HT1080 (cell line): ENCODE results near the gene SIGLEC5. TPM values are rescaled to one million over a fixed set of nuclear protein-coding genes. Genes with fewer than 3 reads are reported as not detected.

Source experiments
- DNase-seq: peaks from one replicate; pipeline ENCODE4 v3.0.0-alpha.2; 2015; ENCODE audit warnings: low read depth
- total RNA-seq: library from RNA; depleted of rRNA; stranded (reverse); fragments of >200 nt; shearing (Covaris generic); gene quantifications from 2 replicates; pipeline ENCODE4 v1.2.3, GENCODE V29; 2014

The SIGLEC5 gene
- total RNA-seq, 1 experiment from 2014 or later: not detected

- no peak for DNase-seq
These were observed 1.9 kb downstream of the SIGLEC5 start for GRCh38 chr19:51628153-51628939.

DNA sequence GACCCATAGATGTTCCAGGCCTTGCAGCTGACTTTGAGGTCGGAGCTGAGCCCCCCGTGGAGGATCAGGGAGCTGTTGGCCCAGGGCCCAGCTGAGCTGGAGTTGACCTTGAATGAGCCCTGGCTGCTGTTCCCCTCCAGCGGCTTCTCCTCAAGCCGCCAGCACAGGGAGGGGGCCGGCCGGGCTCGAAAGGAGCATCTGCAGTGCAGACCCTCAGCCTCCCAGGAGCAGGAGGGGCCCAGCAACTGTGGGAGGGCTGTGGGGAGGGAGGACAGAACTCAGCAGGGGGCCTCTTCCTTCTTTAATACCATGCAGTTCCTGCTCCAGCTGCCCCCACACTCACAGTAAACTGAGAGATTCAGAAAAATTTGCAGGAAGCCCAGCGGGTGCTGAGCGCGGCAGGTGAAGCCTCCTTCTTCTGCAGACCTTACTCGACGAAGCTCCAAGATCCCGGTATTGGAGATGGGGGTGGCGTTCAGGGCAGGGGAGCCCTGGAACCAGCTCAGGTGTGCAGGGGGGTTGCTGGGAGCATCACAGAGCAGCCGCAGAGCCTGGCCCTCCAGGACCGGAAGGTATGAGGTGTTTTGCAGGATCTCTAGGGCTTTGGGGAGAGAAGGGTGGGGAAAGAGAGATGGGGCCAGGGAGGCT, 2.6 kb downstream of the SIGLEC5 start:
- no peak for DNase-seq

DNA sequence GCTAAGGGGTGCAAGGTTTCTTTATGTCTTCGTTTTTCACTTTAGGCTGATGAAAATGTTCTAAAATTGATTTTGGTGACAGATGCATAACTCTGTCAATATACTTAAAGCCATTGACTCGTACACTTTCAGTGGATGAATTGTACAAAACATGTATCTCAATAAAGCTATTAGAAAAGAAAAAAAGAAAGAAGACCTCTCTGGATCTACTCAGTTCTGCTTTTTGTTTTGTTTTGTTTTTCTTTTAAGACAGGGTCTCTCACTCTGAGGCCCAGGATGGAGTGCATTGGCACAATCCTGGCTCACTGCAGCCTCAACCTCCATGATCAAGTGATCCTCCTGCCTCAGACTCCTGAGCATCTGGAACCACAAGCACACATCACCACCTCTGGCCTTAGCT, 3.5 kb downstream of the SIGLEC5 start:
- DNase-seq: no peak

DNA sequence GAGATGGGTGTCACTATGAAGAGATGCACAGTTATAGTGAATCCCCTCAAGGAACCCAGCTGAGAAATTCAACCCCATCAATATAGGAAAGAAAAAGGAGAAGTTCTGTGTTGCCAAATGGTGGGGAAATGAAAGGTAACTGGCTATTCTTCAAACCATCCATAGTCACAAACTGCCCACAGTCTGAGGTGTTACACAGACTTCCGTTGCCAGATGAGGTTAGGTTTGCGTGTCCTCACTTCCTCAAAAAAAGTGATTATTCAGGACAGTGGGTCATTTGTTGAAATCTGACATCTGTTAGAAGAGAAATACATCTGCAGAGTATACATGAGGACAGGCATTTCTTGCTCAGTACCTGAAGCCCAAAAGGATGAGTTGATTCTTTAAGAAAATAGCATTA, 9.0 kb downstream of the SIGLEC5 start:
- DNase-seq: no peak

- no peak for DNase-seq
These were observed 14.2 kb downstream of the SIGLEC5 start for GRCh38 chr19:51615991-51616390.

DNA sequence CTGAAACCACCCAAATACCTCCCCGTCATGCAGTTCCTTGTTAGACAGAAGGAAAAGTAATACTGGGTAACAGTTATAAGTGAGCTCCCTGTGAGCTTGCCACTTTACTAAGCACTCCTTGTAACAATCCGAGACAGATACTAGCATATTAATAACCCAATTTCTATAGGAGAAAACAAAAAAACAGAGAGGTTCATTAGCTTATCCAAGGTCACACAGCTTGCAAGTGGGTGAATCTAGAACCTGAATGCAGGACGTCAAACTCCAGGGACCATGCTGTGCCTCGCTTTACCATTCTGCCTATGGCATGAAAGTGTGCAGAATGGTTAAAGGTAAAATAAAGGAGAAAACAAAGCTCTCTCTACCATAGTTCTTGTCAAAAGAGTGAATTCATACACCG, 15.4 kb downstream of the SIGLEC5 start:
- DNase-seq: no peak

DNA sequence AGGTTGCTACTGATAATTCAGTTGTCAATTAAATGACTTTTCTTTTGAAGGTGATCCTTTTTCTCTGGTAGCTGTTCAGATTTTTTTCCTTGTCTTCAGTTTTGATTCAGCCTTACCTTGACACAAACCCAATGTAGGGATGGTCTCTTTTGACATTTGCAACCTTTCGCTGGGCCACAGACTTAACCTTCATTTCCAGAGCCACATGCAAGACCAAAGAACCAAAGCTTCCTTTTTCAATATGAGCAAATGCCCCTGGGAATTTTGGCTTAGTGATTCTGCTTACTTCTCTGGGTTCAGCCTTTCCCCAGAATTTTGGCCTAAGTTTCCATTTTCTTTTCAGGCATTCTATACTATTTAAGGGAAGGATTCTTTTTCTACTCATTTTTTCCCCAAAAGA, 19.6 kb downstream of the SIGLEC5 start:
- DNase-seq: no peak

- peak; percentile 52 for DNase-seq
These were observed 22.2 kb downstream of the SIGLEC5 start for GRCh38 chr19:51607920-51608562.

- DNase-seq: no peak
These were observed 23.1 kb downstream of the SIGLEC5 start for GRCh38 chr19:51607077-51607476.

GRCh38 chr19:51602189-51602854, 27.9 kb downstream of the SIGLEC5 start:
- no peak for DNase-seq

DNA sequence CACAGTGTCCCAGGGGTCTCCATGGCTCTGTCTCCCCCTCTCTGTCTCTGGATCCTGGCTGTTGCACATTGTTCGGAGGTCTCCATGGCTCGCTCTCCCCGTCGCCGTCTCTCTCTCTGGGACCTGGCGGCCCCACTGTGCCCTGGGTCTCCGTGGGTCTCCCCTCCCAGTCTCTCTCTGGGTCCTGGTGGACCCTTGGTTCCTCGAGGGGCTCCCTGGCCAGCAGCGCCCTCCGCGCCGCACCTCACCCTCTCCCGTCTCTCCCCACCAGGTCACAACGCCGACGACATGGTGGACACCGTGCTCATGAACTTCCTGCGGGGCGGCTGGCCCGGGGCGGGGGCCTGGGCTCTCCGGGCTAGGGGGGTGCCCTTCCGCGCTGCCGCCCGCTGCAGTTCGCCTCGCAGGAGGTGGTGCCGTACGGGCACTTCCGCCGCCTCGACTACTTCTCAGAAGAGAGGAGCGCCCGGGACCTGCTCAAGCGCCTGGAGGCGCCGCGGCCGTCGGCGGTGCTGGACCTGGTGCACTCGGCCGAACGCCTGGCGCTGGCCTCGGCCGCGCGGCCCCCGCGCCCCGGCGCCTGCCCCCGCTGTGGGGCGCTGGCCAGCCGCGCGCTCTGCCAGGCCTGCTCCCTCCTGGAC, 29.1 kb downstream of the SIGLEC5 start:
- DNase-seq: no peak

GRCh38 chr19:51599084-51599483, 31.1 kb downstream of the SIGLEC5 start:
- DNase-seq: no peak

DNA sequence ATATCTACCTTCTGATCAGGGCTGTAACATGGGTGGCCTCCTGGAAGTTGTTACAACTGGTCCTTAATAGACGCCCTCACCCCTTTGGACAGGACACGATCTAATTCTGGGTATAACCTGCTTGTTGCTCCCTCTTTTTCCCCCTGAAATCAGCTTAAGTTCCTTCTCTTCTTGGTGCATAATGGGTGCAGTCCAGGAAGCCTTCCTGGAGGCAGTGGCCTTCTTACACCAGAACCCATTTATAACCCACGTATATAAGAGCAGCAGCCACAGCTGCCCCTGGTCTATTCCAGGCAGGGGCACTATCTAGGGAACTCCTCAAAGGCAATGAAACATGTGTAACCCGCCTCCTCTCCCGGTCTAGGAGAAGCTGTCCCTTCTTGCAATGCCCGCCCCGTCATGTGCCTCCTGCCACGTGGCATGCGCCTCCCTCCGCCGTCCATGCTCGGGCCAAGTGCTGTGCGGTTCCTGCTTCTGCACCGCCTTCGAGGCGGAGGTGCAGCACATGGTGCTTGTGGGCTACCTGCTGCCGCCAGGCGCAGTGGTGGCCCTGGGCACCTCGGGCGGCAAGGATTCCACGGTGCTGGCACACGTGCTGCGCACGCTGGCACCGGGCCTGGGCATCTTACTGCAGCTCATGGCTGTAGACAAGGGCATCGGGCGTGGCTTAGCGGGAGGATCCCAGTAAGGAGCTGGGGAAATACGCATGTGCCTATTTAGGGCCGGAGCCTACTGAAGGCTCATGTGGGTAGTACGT, 31.9 kb downstream of the SIGLEC5 start:
- DNase-seq: no peak

GRCh38 chr19:51595190-51596175, 34.7 kb downstream of the SIGLEC5 start:
- no peak for DNase-seq

GRCh38 chr19:51594774-51595109, 35.5 kb downstream of the SIGLEC5 start:
- DNase-seq: no peak

- DNase-seq: peak; percentile 94
These were observed 36.0 kb downstream of the SIGLEC5 start for GRCh38 chr19:51593969-51594773.

DNA sequence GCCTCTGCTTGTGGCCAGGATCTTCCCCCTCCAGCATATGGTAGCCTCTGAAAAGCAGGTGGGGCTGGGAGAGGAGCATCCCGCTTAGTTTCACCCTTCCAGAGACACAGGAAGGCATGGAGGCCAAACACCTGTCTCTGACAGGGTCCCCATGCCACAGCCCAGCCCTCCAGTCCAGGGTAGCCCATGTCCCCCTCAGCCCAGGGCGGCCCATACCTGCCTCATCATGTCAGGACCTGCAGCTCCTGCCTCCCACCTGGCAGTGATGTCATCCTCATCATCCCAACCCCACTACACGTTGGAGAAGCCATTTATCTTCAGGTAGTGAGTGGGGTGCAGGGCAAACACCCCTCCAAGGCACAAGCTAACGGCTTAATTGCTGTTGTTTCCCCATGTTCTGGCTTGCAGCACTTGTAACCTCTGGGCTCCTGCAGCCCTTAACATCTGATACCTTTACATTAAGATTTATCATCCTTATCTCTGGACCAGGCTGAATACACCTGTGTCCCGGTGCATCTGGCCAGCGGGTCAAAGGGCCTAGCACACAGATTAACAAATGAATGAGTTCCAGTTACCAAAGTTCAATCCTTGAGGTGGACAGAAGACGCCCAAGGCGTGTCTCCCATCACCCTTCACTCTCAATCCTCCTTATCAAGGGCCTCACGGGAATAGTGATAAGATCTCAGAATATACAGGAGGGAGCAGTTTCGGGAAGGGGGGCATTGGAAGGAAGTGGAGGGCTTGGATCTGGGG, 36.9 kb downstream of the SIGLEC5 start:
- DNase-seq: no peak

- DNase-seq: no peak
These were observed 37.7 kb downstream of the SIGLEC5 start for GRCh38 chr19:51592521-51592920.
